ENCODE measurements around the gene ARMCX2. TPM values are rescaled to one million over a fixed set of nuclear protein-coding genes. Genes with fewer than 3 reads are reported as not detected.

Gene ARMCX2
- total and polyA plus RNA-seq, 10 of the 15 experiments (the other 5 are each of a cell fraction or from before 2014, with no cell fraction given): 0.26 to 25.5 (median 11.6) TPM

DNA sequence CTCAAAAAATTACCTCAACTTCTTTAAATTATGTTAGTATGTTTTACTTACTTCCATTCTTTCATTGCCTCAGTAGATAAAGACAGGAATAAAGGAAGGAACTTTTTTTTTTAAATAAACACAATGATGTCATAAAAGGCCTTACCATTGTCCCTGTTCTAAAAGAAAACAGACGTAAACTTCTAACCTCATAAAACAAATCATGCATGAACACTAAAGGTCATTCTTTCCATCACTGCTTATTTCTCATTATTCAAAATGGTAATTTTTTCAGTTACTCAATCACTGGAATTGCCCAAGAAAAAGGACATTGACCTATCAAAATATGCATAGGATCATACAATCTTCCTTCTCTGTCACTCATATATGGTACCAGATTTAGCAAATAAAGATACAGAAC, 32.2 kb upstream of the ARMCX2 start (continued):
- TF ChIP-seq ZBTB40 (IDR thresholded peaks at IDR 0.05; ENCODE audit: borderline replicate concordance) (no peak), RUNX3 (IDR thresholded peaks at IDR 0.05; ENCODE audit: low read length) (no peak)

DNA sequence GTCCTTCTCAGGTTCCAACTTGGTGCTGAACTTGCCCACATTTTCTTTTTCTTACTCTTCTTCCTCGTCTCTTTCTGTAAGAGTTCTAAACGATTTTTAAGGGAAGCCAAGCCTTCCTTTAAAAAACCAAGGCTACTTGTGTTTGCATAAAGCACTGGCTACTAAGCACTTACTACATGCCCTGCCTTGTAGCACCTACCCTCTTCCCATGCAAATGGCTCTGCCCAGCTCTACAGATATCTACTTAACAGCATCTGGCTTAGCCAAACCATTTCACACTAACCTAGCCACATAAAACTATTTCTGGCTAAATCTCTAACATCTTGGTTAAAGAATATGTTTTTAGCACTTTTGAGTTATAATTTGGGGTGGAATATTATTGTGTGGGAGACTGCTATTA, 26.9 kb upstream of the ARMCX2 start:
- Histone ChIP-seq H3K36me3 (ENCODE audit: control insufficient read depth in 2 of 2, insufficient read depth in 2 of 2, low read length in 1 of 2) (no peaks in the 10 kb centered on the region), H3K4me1 (ENCODE audit: control insufficient read depth, insufficient read depth, low read length) (no peaks in the 10 kb centered on the region), H4K20me1 (ENCODE audit: control insufficient read depth, insufficient read depth) (no peaks in the 10 kb centered on the region), H3K27ac (ENCODE audit: control insufficient read depth, insufficient read depth) (no peak overlapping the region), H3K9me3 (replicated peaks; ENCODE audit: control insufficient read depth, insufficient read depth, low read length) (no peaks in the 10 kb centered on the region), H3K27me3 (replicated peaks in 1 of 2; ENCODE audit: control insufficient read depth in 2 of 2, insufficient read depth in 2 of 2, low read length in 1 of 2) (no peaks in the 10 kb centered on the region), H3K9ac (ENCODE audit: control insufficient read depth, insufficient read depth, low read length) (no peak overlapping the region), H3K79me2 (ENCODE audit: control insufficient read depth, insufficient read depth, low read length) (no peaks in the 10 kb centered on the region), H3K4me2 (ENCODE audit: control insufficient read depth, insufficient read depth) (no peak overlapping the region), H2AFZ (ENCODE audit: control insufficient read depth, low read depth, low read length) (no peak overlapping the region), H3K4me3 (no peak overlapping the region)
- RAD21 ChIA-PET (ENCODE audit: unreplicated experiment): no interaction called here
- no peak for FAIRE-seq
- CTCF ChIA-PET: no interaction called here
- no TSS peak for BruUV-seq (replicated peaks)
- 25% methylated on average over 2 of the region's 2 CpGs for WGBS (ENCODE audit: insufficient coverage, insufficient replicate concordance, low lambda C conversion rate, missing lambda C conversion rate)
- in situ Hi-C loops (cut with MboI): no loop called here
- DNase-seq (ENCODE audit: low read depth, low spot score): no peak
- no peak for ATAC-seq
- TF ChIP-seq, protein P1, sequence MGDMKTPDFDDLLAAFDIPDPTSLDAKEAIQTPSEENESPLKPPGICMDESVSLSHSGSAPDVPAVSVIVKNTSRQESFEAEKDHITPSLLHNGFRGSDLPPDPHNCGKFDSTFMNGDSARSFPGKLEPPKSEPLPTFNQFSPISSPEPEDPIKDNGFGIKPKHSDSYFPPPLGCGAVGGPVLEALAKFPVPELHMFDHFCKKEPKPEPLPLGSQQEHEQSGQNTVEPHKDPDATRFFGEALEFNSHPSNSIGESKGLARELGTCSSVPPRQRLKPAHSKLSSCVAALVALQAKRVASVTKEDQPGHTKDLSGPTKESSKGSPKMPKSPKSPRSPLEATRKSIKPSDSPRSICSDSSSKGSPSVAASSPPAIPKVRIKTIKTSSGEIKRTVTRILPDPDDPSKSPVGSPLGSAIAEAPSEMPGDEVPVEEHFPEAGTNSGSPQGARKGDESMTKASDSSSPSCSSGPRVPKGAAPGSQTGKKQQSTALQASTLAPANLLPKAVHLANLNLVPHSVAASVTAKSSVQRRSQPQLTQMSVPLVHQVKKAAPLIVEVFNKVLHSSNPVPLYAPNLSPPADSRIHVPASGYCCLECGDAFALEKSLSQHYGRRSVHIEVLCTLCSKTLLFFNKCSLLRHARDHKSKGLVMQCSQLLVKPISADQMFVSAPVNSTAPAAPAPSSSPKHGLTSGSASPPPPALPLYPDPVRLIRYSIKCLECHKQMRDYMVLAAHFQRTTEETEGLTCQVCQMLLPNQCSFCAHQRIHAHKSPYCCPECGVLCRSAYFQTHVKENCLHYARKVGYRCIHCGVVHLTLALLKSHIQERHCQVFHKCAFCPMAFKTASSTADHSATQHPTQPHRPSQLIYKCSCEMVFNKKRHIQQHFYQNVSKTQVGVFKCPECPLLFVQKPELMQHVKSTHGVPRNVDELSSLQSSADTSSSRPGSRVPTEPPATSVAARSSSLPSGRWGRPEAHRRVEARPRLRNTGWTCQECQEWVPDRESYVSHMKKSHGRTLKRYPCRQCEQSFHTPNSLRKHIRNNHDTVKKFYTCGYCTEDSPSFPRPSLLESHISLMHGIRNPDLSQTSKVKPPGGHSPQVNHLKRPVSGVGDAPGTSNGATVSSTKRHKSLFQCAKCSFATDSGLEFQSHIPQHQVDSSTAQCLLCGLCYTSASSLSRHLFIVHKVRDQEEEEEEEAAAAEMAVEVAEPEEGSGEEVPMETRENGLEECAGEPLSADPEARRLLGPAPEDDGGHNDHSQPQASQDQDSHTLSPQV (IDR thresholded peaks at IDR 0.05): no peak
- TF ChIP-seq ZBTB40 (IDR thresholded peaks at IDR 0.05; ENCODE audit: borderline replicate concordance): no peak
- TF ChIP-seq RB1 (IDR thresholded peaks at IDR 0.05; ENCODE audit: borderline replicate concordance): no peak
- TF ChIP-seq CHD1 (IDR thresholded peaks at IDR 0.05; ENCODE audit: low read depth, low read length): no peak
- no peak for TF ChIP-seq SP1 (IDR thresholded peaks at IDR 0.05; ENCODE audit: low read depth, low read length)
- no peak for TF ChIP-seq USF2 (IDR thresholded peaks at IDR 0.05; ENCODE audit: borderline replicate concordance, low read depth, low read length)
- intact Hi-C loops (cut with micrococcal nuclease; ENCODE audit: unreplicated experiment): no loop called here
- SMC1A ChIA-PET (ENCODE audit: uncharacterized antibody, unreplicated experiment): no interaction called here
- POLR2A ChIA-PET: no interaction called here
